CD4-positive, alpha-beta T cell (primary cell): Measurements from ENCODE around the gene TSC22D1. TPM values are rescaled to one million over a fixed set of nuclear protein-coding genes. Genes with fewer than 3 reads are reported as not detected.

Source experiments
- ATAC-seq: fragments of 200-7000 bp; cut with Tn5 transposase; one replicate; pipeline ENCODE4 v1.10.0; 2022; ENCODE audit warnings: mild to moderate bottlenecking; ENCODE audit not compliant: poor library complexity
- CTCF ChIA-PET: fragments of 350-600 bp; sonication (Branson Sonifier 250); formaldehyde crosslinking; loops from one replicate; lab custom pipeline; 2021; ENCODE audit warnings: antibody characterized with exemption, inconsistent platforms; lab: Charles Lee
- POLR2A ChIA-PET: fragments of 350-600 bp; sonication (Branson Sonifier 250); formaldehyde crosslinking; loops from one replicate; lab custom pipeline; 2021; ENCODE audit warnings: antibody characterized with exemption, inconsistent platforms; lab: Charles Lee
- DNase-seq, 14 experiments: peaks; one replicate each; pipeline ENCODE4 v3.0.0-alpha.2; 2013 to 2020; ENCODE audit warnings: mixed read lengths in 2 of 14
- H3K27ac ChIP-seq, 2 donors: one replicate each; pipeline versions ENCODE4 v1.5.1 to v1.7.0; 2013; ENCODE audit warnings: low read length in 2 of 2, low read depth in 1 of 2, mild to moderate bottlenecking in 1 of 2
- H3K27me3 ChIP-seq, 2 experiments: 1 replicate in 1 of 2; 2 replicates in 1 of 2; pipeline versions ENCODE4 v1.6.1 to v1.7.0; 2013; ENCODE audit warnings: low read length in 2 of 2, control low read depth in 1 of 2, mild to moderate bottlenecking in 1 of 2, moderate library complexity in 1 of 2; ENCODE audit not compliant: insufficient read depth in 2 of 2, control insufficient read depth in 1 of 2
- H3K36me3 ChIP-seq: one replicate; pipeline ENCODE4 v1.6.1; 2013; ENCODE audit warnings: low read length, control low read depth; ENCODE audit not compliant: insufficient read depth
- H3K4me1 ChIP-seq: one replicate; pipeline ENCODE4 v1.6.1; 2013; ENCODE audit warnings: low read length, control low read depth; ENCODE audit not compliant: insufficient read depth
- H3K4me3 ChIP-seq: one replicate; pipeline ENCODE4 v1.5.1; 2013; ENCODE audit warnings: mild to moderate bottlenecking, low read length, moderate library complexity
- H3K9me3 ChIP-seq, 2 experiments: 1 replicate in 1 of 2; 2 replicates in 1 of 2; pipeline versions ENCODE4 v1.6.1 to v1.7.0; 2013; ENCODE audit warnings: low read length in 2 of 2, mild to moderate bottlenecking in 2 of 2, control low read depth in 1 of 2, moderate library complexity in 1 of 2; ENCODE audit not compliant: control insufficient read depth in 1 of 2, insufficient read depth in 1 of 2
- H3K27ac Mint-ChIP-seq: one replicate; pipeline ENCODE4 v1.8.0; 2020; ENCODE audit warnings: mixed read lengths
- H3K27me3 Mint-ChIP-seq: one replicate; pipeline ENCODE4 v1.8.0; 2021; ENCODE audit warnings: mixed read lengths
- H3K36me3 Mint-ChIP-seq: one replicate; pipeline ENCODE4 v1.8.0; 2021; ENCODE audit warnings: low read depth, mixed read lengths
- H3K4me1 Mint-ChIP-seq: one replicate; pipeline ENCODE4 v1.8.0; 2021; ENCODE audit warnings: low read depth, mixed read lengths
- H3K4me3 Mint-ChIP-seq: one replicate; pipeline ENCODE4 v1.8.0; 2020; ENCODE audit warnings: mild to moderate bottlenecking, mixed read lengths
- H3K9me3 Mint-ChIP-seq: one replicate; pipeline ENCODE4 v1.8.0; 2020; ENCODE audit warnings: mixed read lengths
- CTCF ChIP-seq: fragments of 200-600 bp; IDR thresholded peaks from one replicate; pipeline ENCODE4 v1.8.0; 2022; ENCODE audit warnings: antibody characterized with exemption, mild to moderate bottlenecking
- intact Hi-C, 2 experiments: fragments of 100-400 bp; cut with DNase I in 1 of 2; cut with micrococcal nuclease in 1 of 2; formaldehyde crosslinking; loops; one replicate each; pipeline versions ENCODE4 v1.15.1 to v1.9.0; 2023 to 2025; cut with DNase I, micrococcal nuclease
- total RNA-seq, 174 experiments: library from RNA in 2 of 174; stranded (reverse) in 2 of 174; gene quantifications; one replicate each; pipeline ENCODE4 v1.2.3 and lab custom pipeline; 2021 to 2026

TSC22D1 gene
- total RNA-seq, 2 experiments from 2014 or later, result 24.0 to 26.5 TPM

- H3K4me1 Mint-ChIP-seq, result no peaks in the 10 kb centered on the region
- H3K27me3 ChIP-seq, result no peaks in the 10 kb centered on the region
- H3K4me3 ChIP-seq, result no peak overlapping the region
- no peak for DNase-seq
- no peaks in the 10 kb centered on the region for H3K36me3 Mint-ChIP-seq
- H3K27ac ChIP-seq, result no peak overlapping the region
- H3K27ac Mint-ChIP-seq, result no peak overlapping the region
- H3K27me3 Mint-ChIP-seq, result no peaks in the 10 kb centered on the region
- no peak for ATAC-seq
- H3K36me3 ChIP-seq, result no peaks in the 10 kb centered on the region
- ChIA-PET CTCF (no interaction called here), POLR2A (no interaction called here)
- H3K9me3 Mint-ChIP-seq, result no peaks in the 10 kb centered on the region
- H3K4me1 ChIP-seq, result no peaks in the 10 kb centered on the region
- no peak for TF ChIP-seq CTCF
- no peak overlapping the region for H3K4me3 Mint-ChIP-seq
- H3K9me3 ChIP-seq, result peaks cover 0 to 4% of the 10 kb centered on the region in 2 experiments
- intact Hi-C loops, result no loop called here
These were observed 163.7 kb downstream of the TSC22D1 start for GRCh38 chr13:44412346-44412935.

GRCh38 chr13:44411841-44412240 lies 164.3 kb downstream of the TSC22D1 start:
- CTCF ChIA-PET, result no interaction called here
- no peaks in the 10 kb centered on the region for H3K4me1 ChIP-seq
- no peak for DNase-seq

GRCh38 chr13:44410328-44410859 lies 165.7 kb downstream of the TSC22D1 start:
- intact Hi-C loops, result no loop called here
- no peaks in the 10 kb centered on the region for H3K9me3 ChIP-seq
- H3K27ac ChIP-seq, result no peak overlapping the region
- no peak for TF ChIP-seq CTCF
- ChIA-PET POLR2A (no interaction called here), CTCF (no interaction called here)
- no peaks in the 10 kb centered on the region for H3K27me3 Mint-ChIP-seq
- no peak for DNase-seq
- no peak overlapping the region for H3K4me3 ChIP-seq
- no peak overlapping the region for H3K4me3 Mint-ChIP-seq
- H3K9me3 Mint-ChIP-seq, result no peaks in the 10 kb centered on the region
- no peaks in the 10 kb centered on the region for H3K36me3 Mint-ChIP-seq
- no peaks in the 10 kb centered on the region for H3K36me3 ChIP-seq
- H3K27me3 ChIP-seq, result no peaks in the 10 kb centered on the region
- no peaks in the 10 kb centered on the region for H3K4me1 Mint-ChIP-seq
- no peaks in the 10 kb centered on the region for H3K4me1 ChIP-seq
- ATAC-seq, result no peak
- H3K27ac Mint-ChIP-seq, result no peak overlapping the region

More at GRCh38 chr13:44411841-44412240, 164.3 kb downstream of the TSC22D1 start:
- no peak overlapping the region for H3K27ac ChIP-seq
- no peaks in the 10 kb centered on the region for H3K27me3 ChIP-seq
- POLR2A ChIA-PET, result no interaction called here
- H3K9me3 Mint-ChIP-seq, result no peaks in the 10 kb centered on the region
- H3K4me3 ChIP-seq, result no peak overlapping the region
- no peaks in the 10 kb centered on the region for H3K36me3 Mint-ChIP-seq
- intact Hi-C loops, result no loop called here
- H3K27me3 Mint-ChIP-seq, result no peaks in the 10 kb centered on the region
- peaks cover 0 to 4% of the 10 kb centered on the region in 2 experiments for H3K9me3 ChIP-seq
- H3K4me3 Mint-ChIP-seq, result no peak overlapping the region
- TF ChIP-seq CTCF, result no peak
- H3K27ac Mint-ChIP-seq, result no peak overlapping the region
- H3K36me3 ChIP-seq, result no peaks in the 10 kb centered on the region
- H3K4me1 Mint-ChIP-seq, result no peaks in the 10 kb centered on the region
- no peak for ATAC-seq
